DOHH2 (cell line): ENCODE measurements around the gene SNX9.

Experiments
- EZH2phosphoT487 ChIP-seq: fragments of 200-600 bp; sonication (generic); IDR thresholded peaks from 2 replicates; pipeline ENCODE4 v1.6.1; 2017; ENCODE audit warnings: borderline replicate concordance, mild to moderate bottlenecking, antibody characterized with exemption, low read length, moderate library complexity, mixed read lengths
- TF ChIP-seq, protein P1 (sequence below): fragments of 200-600 bp; sonication (generic); IDR thresholded peaks from one replicate; pipeline ENCODE4 v1.5.1; 2014; ENCODE audit warnings: antibody characterized with exemption, mild to moderate bottlenecking, low read depth, low read length; ENCODE audit not compliant: poor library complexity, severe bottlenecking

DNA sequence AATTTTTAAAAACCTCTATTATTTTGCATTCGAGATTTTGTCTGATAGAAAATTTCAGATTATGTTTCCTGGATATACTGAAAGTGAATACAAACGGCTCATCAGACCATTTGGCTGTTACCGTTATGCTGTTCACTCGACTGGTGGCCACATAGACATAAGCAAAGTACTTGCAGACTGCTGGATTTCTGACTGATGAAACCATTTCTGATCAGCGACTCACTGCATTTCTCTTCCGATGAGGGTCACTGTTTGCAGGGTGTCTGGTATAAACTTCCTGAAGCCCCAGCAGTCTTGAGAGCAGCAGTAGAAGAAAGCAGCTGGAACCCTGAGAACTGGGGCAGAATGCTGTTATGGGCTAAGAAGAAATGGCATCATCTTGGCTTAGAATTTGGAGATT, 17.7 kb downstream of the SNX9 start:
- TF ChIP-seq, protein P1, sequence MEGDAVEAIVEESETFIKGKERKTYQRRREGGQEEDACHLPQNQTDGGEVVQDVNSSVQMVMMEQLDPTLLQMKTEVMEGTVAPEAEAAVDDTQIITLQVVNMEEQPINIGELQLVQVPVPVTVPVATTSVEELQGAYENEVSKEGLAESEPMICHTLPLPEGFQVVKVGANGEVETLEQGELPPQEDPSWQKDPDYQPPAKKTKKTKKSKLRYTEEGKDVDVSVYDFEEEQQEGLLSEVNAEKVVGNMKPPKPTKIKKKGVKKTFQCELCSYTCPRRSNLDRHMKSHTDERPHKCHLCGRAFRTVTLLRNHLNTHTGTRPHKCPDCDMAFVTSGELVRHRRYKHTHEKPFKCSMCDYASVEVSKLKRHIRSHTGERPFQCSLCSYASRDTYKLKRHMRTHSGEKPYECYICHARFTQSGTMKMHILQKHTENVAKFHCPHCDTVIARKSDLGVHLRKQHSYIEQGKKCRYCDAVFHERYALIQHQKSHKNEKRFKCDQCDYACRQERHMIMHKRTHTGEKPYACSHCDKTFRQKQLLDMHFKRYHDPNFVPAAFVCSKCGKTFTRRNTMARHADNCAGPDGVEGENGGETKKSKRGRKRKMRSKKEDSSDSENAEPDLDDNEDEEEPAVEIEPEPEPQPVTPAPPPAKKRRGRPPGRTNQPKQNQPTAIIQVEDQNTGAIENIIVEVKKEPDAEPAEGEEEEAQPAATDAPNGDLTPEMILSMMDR: no peak
- TF ChIP-seq EZH2phosphoT487: no peak
